ENCODE measurements around the gene LYPD8.

DNA sequence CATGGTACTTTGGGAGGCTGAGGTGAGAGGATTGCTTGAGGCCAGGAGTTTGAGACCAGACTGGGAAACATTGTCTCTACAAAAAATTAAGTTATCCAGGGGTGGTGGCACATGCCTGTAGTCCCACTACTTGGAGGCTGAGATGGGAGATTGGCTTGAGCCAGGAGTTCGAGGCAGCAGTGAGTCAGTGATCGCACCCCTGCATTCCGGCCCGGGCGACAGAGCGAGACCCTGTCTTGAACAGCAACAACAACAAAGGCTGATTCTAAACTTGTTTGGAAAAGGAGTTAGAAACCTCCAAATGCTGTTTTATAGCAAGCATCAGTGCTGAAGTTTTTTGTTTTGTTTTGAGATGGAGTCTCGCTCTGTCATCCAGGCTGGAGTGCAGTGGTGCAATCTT is 14.7 kb downstream of the LYPD8 start:
- TF ChIP-seq POLR2A (IDR thresholded peaks at IDR 0.05; ENCODE audit: low read length), result no peak
- TF ChIP-seq GATA1 (IDR thresholded peaks at IDR 0.05; ENCODE audit: low read depth, low read length), result no peak

All from erythroblast (primary cell).